Astrocyte (in vitro differentiated cells and primary cell): ENCODE measurements around the gene TENM3. TPM values are rescaled to one million over a fixed set of nuclear protein-coding genes. Genes with fewer than 3 reads are reported as not detected.

ENCODE experiments used
- DNase-seq: peaks from one replicate; pipeline ENCODE4 v3.0.0-alpha.2; 2010; ENCODE audit warnings: low read depth
- FAIRE-seq: peaks from 2 replicates; lab custom pipeline; 2011; peaks lifted over from hg19 to GRCh38; lab: Jason Lieb, UNC
- H2AFZ ChIP-seq: 2 replicates; pipeline ENCODE4 v1.6.0; 2012; ENCODE audit warnings: low read depth, low read length, inconsistent platforms
- H3K27ac ChIP-seq: 2 replicates; pipeline ENCODE4 v1.5.1; 2011; ENCODE audit warnings: low read depth, low read length, inconsistent platforms
- H3K27me3 ChIP-seq: 2 replicates; pipeline ENCODE4 v1.6.0; 2011; ENCODE audit warnings: low read length, inconsistent platforms; ENCODE audit not compliant: insufficient read depth
- H3K36me3 ChIP-seq: 2 replicates; pipeline ENCODE4 v1.5.1; 2011; ENCODE audit warnings: low read length, inconsistent platforms; ENCODE audit not compliant: insufficient read depth
- H3K4me1 ChIP-seq: 2 replicates; pipeline ENCODE4 v1.5.1; 2011; ENCODE audit warnings: low read length, inconsistent platforms; ENCODE audit not compliant: insufficient read depth
- H3K4me2 ChIP-seq: 2 replicates; pipeline ENCODE4 v1.6.0; 2012; ENCODE audit warnings: low read length, inconsistent platforms
- H3K4me3 ChIP-seq: 2 replicates; pipeline ENCODE4 v1.5.1; 2011; ENCODE audit warnings: low read depth, mild to moderate bottlenecking, low read length, inconsistent platforms; ENCODE audit not compliant: insufficient read depth
- H3K79me2 ChIP-seq: 2 replicates; pipeline ENCODE4 v1.6.0; 2012; ENCODE audit warnings: mild to moderate bottlenecking, low read length, inconsistent platforms; ENCODE audit not compliant: insufficient read depth
- H3K9ac ChIP-seq: 2 replicates; pipeline ENCODE4 v1.6.0; 2012; ENCODE audit warnings: mild to moderate bottlenecking, low read length, inconsistent platforms
- H3K9me3 ChIP-seq: 2 replicates; pipeline ENCODE4 v1.5.1; 2012; ENCODE audit warnings: low read depth, mild to moderate bottlenecking, low read length, inconsistent platforms; ENCODE audit not compliant: insufficient read depth
- H4K20me1 ChIP-seq: 2 replicates; pipeline ENCODE4 v1.6.0; 2012; ENCODE audit warnings: low read length, inconsistent platforms; ENCODE audit not compliant: insufficient read depth
- H3K27ac Mint-ChIP-seq: one replicate; pipeline ENCODE4 v1.8.0; 2021; ENCODE audit warnings: mild to moderate bottlenecking, mixed read lengths; ENCODE audit not compliant: unreplicated experiment
- H3K27me3 Mint-ChIP-seq: one replicate; pipeline ENCODE4 v1.8.0; 2021; ENCODE audit warnings: low read depth, mixed read lengths; ENCODE audit not compliant: unreplicated experiment
- H3K36me3 Mint-ChIP-seq: one replicate; pipeline ENCODE4 v1.8.0; 2021; ENCODE audit warnings: low read depth, mixed read lengths; ENCODE audit not compliant: unreplicated experiment
- H3K4me1 Mint-ChIP-seq: one replicate; pipeline ENCODE4 v1.8.0; 2021; ENCODE audit warnings: low read depth, mixed read lengths; ENCODE audit not compliant: unreplicated experiment
- H3K4me3 Mint-ChIP-seq: one replicate; pipeline ENCODE4 v1.8.0; 2021; ENCODE audit warnings: mild to moderate bottlenecking, moderate library complexity, mixed read lengths; ENCODE audit not compliant: unreplicated experiment
- H3K9me3 Mint-ChIP-seq: one replicate; pipeline ENCODE4 v1.8.0; 2021; ENCODE audit warnings: mild to moderate bottlenecking, mixed read lengths; ENCODE audit not compliant: unreplicated experiment
- CTCF ChIP-seq: IDR thresholded peaks from 2 replicates; pipeline ENCODE4 v1.5.1; 2011; ENCODE audit warnings: low read depth, mild to moderate bottlenecking, inconsistent platforms, low read length, moderate library complexity; ENCODE audit not compliant: insufficient read depth
- EZH2 ChIP-seq: IDR thresholded peaks from 2 replicates; pipeline ENCODE4 v1.6.1; 2012; ENCODE audit warnings: mild to moderate bottlenecking, low read length, inconsistent platforms; ENCODE audit not compliant: insufficient read depth
- total RNA-seq: library from RNA; stranded (reverse); gene quantifications from 2 replicates; pipeline ENCODE4 v1.2.1, GENCODE V29; 2021

The TENM3 gene
- total RNA-seq, 1 donor from 2014 or later, result 127 TPM

GRCh38 chr4:182765987-182766856 is 523.0 kb downstream of the TENM3 start:
- no peaks in the 10 kb centered on the region for H3K9me3 ChIP-seq
- Mint-ChIP-seq H3K9me3 (peaks cover 2% of the 10 kb centered on the region), H3K27ac (no peak overlapping the region), H3K4me1 (peaks cover 19% of the 10 kb centered on the region), H3K4me3 (no peak overlapping the region), H3K36me3 (peaks cover 2% of the 10 kb centered on the region), H3K27me3 (no peaks in the 10 kb centered on the region)
- H4K20me1 ChIP-seq, result peaks cover 8% of the 10 kb centered on the region
- FAIRE-seq, result no peak
- no peak overlapping the region for H3K4me2 ChIP-seq
- no peaks in the 10 kb centered on the region for H3K36me3 ChIP-seq
- H3K79me2 ChIP-seq, result peaks cover 11% of the 10 kb centered on the region
- H2AFZ ChIP-seq, result no peak overlapping the region
- no peak overlapping the region for H3K9ac ChIP-seq
- no peak overlapping the region for H3K4me3 ChIP-seq
- H3K27me3 ChIP-seq, result no peaks in the 10 kb centered on the region
- no peak overlapping the region for H3K27ac ChIP-seq
- H3K4me1 ChIP-seq, result peaks cover 18% of the 10 kb centered on the region
- TF ChIP-seq CTCF (no peak), EZH2 (no peak)
- DNase-seq, result no peak

DNA sequence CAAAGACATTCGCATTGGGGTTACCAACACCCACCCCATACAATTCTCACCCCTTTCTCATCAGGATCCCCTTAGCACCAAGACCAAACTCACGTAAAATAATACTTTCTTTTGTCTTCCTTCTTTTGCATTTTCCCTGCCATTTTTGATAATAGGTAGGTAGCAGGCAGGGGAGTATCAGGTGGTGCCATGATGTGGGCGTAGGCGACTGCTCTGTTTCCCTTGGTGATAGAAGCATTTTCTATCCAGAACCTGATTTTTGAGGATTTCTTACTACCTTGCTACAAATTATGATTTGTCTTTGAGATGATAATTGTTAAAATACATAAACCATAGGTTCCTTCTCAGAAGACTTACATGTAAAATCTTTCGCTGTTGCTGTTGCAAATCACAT is 523.7 kb downstream of the TENM3 start:
- no peak overlapping the region for H3K4me2 ChIP-seq
- TF ChIP-seq EZH2, result no peak
- no peak for TF ChIP-seq CTCF
- no peaks in the 10 kb centered on the region for H3K9me3 ChIP-seq
- no peak overlapping the region for H3K4me3 Mint-ChIP-seq
- no peak overlapping the region for H2AFZ ChIP-seq
- H4K20me1 ChIP-seq, result peaks cover 8% of the 10 kb centered on the region
- no peak overlapping the region for H3K27ac ChIP-seq
- peaks cover 11% of the 10 kb centered on the region for H3K79me2 ChIP-seq
- H3K4me1 ChIP-seq, result peaks cover 18% of the 10 kb centered on the region
- H3K9ac ChIP-seq, result no peak overlapping the region
- peaks cover 2% of the 10 kb centered on the region for H3K36me3 Mint-ChIP-seq
- no peak overlapping the region for H3K27ac Mint-ChIP-seq
- H3K36me3 ChIP-seq, result no peaks in the 10 kb centered on the region
- H3K9me3 Mint-ChIP-seq, result peaks cover 2% of the 10 kb centered on the region
- H3K4me3 ChIP-seq, result no peak overlapping the region
- DNase-seq (no peak), FAIRE-seq (no peak)
- no peaks in the 10 kb centered on the region for H3K27me3 Mint-ChIP-seq
- H3K4me1 Mint-ChIP-seq, result peaks cover 19% of the 10 kb centered on the region
- no peaks in the 10 kb centered on the region for H3K27me3 ChIP-seq

- Histone ChIP-seq H3K27ac (no peak overlapping the region), H3K9me3 (no peaks in the 10 kb centered on the region), H4K20me1 (peaks cover 8% of the 10 kb centered on the region), H2AFZ (no peak overlapping the region), H3K36me3 (no peaks in the 10 kb centered on the region), H3K4me2 (peak overlapping the region; percentile 15), H3K9ac (no peak overlapping the region), H3K4me1 (peaks cover 17% of the 10 kb centered on the region), H3K79me2 (peaks cover 6% of the 10 kb centered on the region), H3K27me3 (no peaks in the 10 kb centered on the region), H3K4me3 (no peak overlapping the region)
- Mint-ChIP-seq H3K27me3 (no peaks in the 10 kb centered on the region), H3K4me1 (peaks cover 16% of the 10 kb centered on the region), H3K36me3 (peaks cover 3% of the 10 kb centered on the region), H3K9me3 (peaks cover 2% of the 10 kb centered on the region), H3K4me3 (no peak overlapping the region), H3K27ac (no peak overlapping the region)
- TF ChIP-seq CTCF (no peak), EZH2 (no peak)
- FAIRE-seq, result no peak
- peak; percentile 36 for DNase-seq
Measured at GRCh38 chr4:182768838-182769237, 525.6 kb downstream of the TENM3 start.
